Aorta (tissue), 5 donors: ENCODE measurements around the gene TPH1. TPM values are rescaled to one million over a fixed set of nuclear protein-coding genes. Genes with fewer than 3 reads are reported as not detected.

ENCODE experiments used
- ATAC-seq: fragments of 200-7000 bp; cut with Tn5 transposase; one replicate; pipeline ENCODE4 v1.9.1; 2022; ENCODE audit warnings: moderate library complexity; ENCODE audit not compliant: low FRiP score
- DNase-seq, 2 donors: peaks; one replicate each; pipeline ENCODE4 v3.0.0-alpha.2; 2020
- H3K27ac ChIP-seq, 2 donors: one replicate each; pipeline ENCODE4 v1.5.1; 2013; ENCODE audit warnings: low read length in 2 of 2, mild to moderate bottlenecking in 2 of 2, moderate library complexity in 2 of 2, control low read depth in 1 of 2, inconsistent platforms in 1 of 2, low read depth in 1 of 2
- H3K27me3 ChIP-seq, 2 donors: one replicate each; pipeline ENCODE4 v1.6.1; 2013; ENCODE audit warnings: control low read depth in 1 of 2, low read length in 1 of 2, mild to moderate bottlenecking in 1 of 2, moderate library complexity in 1 of 2; ENCODE audit not compliant: insufficient read depth in 2 of 2, control insufficient read depth in 1 of 2
- H3K36me3 ChIP-seq, 2 donors: one replicate each; pipeline ENCODE4 v1.6.1; 2013; ENCODE audit warnings: control low read depth in 1 of 2, low read length in 1 of 2, mild to moderate bottlenecking in 1 of 2; ENCODE audit not compliant: insufficient read depth in 2 of 2, control insufficient read depth in 1 of 2
- H3K4me1 ChIP-seq, 2 donors: one replicate each; pipeline ENCODE4 v1.6.1; 2013; ENCODE audit warnings: low read length in 2 of 2, control low read depth in 1 of 2, mild to moderate bottlenecking in 1 of 2, moderate library complexity in 1 of 2; ENCODE audit not compliant: insufficient read depth in 2 of 2, control insufficient read depth in 1 of 2
- H3K4me3 ChIP-seq, 2 donors: one replicate each; pipeline ENCODE4 v1.5.1; 2013; ENCODE audit warnings: low read length in 2 of 2, control low read depth in 1 of 2, mild to moderate bottlenecking in 1 of 2
- H3K9me3 ChIP-seq: one replicate; pipeline ENCODE4 v1.6.1; 2013; ENCODE audit warnings: mild to moderate bottlenecking, low read length; ENCODE audit not compliant: control insufficient read depth
- WGBS, 2 donors: extraction: QIAGEN DNeasy Blood & Tissue Kit; methylation state at CpG; one replicate each; pipeline ENCODE4 v1.1.7; 2013; 5-methylcytosine and 5-hydroxymethylcytosine counted together
- intact Hi-C, 2 donors: fragments of 100-400 bp; cut with DNase I; formaldehyde crosslinking; loops; one replicate each; pipeline versions ENCODE4 v1.14.2 to v1.15.0; 2022
- polyA plus RNA-seq, 2 donors: library from polyadenylated mRNA; stranded (reverse); fragments of 200-250 nt; gene quantifications; one replicate each; pipeline ENCODE4 v1.2.3, GENCODE V29; 2013
- total RNA-seq, 2 donors: library from RNA; stranded (reverse); fragmentation: NEBNext Ultra II Directional; extraction: Animal tissue kit (Norgen Biotek cat#: 25700); gene quantifications; one replicate each; pipeline ENCODE4 v1.2.1, GENCODE V29; 2021
- donor health status: healthy with polysubstance abuse.
- donor health status: Bipolar disorder and iron deficiency.
- donor health status: DM: no; HTN: no; CAD: no.
- donor health status: DM: no; HTN: no; CAD: no.
- donor health status: DM: yes; HTN: yes; CAD: no.

The TPH1 gene
- total and polyA plus RNA-seq, 4 donors = 5.2 to 22.7 (median 17.5) TPM

DNA sequence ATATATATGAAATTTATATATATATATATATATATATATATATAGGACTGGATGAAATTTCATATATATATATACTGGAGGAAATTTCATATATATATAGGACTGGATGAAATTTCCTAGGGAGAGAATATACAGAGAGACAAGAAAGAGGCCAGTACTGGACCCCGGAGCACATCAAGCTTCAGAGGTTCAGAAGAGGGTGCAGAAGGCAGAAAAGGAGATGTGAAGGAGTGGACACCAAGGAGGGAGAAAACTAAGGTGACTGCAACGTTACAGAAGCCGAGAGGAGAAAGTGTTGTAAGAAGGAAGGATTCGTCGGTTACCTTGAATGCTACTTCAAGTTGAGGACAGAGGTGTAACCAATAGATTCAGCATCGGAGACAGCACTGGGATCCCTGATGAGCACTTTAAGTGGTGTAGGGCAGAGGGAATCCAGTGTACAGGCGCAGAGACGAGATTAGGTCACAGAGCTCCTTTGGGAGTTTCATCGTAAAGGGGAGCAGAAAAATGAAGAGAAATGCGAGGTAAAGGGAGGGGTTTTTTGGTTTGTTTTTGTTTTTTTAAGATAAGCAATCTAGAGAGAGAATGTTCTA, 8.5 kb upstream of the TPH1 start:
- no peak overlapping the region for H3K27ac ChIP-seq
- intact Hi-C loops = no loop called here
- peaks cover 0 to 3% of the 10 kb centered on the region in 2 donors for H3K4me1 ChIP-seq
- H3K9me3 ChIP-seq = no peaks in the 10 kb centered on the region
- no peak overlapping the region for H3K4me3 ChIP-seq
- 59 to 64% methylated on average over 10 of the region's 10 CpGs for WGBS, 2 donors
- no peaks in the 10 kb centered on the region for H3K36me3 ChIP-seq
- DNase-seq (no peak), ATAC-seq (no peak)
- H3K27me3 ChIP-seq = no peaks in the 10 kb centered on the region

DNA sequence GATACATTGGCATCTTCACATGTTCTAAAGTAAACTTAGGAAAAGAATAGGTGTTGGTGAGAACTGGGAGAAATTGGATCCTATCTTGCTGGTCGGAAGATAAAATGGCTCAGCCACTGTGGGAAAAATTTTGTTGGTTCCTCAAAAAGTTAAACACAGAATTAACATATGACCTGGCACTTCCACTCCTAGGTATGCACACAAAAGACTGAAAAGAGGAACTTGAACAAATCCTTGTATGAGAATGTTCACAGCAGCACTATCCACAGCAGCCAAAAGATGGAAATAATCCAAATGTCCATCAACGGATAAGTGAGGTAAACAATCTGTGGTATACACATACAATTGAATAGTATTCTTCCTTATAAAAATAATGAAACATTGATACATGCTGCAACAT, 4.8 kb upstream of the TPH1 start:
- DNase-seq (no peak), ATAC-seq (no peak)
- no peaks in the 10 kb centered on the region for H3K36me3 ChIP-seq
- no peaks in the 10 kb centered on the region for H3K4me1 ChIP-seq
- no peaks in the 10 kb centered on the region for H3K27me3 ChIP-seq
- WGBS, 2 donors = 61 to 64% methylated on average over 2 of the region's 2 CpGs
- no peaks in the 10 kb centered on the region for H3K9me3 ChIP-seq
- no peak overlapping the region for H3K4me3 ChIP-seq
- intact Hi-C loops = no loop called here
- H3K27ac ChIP-seq = no peak overlapping the region

DNA sequence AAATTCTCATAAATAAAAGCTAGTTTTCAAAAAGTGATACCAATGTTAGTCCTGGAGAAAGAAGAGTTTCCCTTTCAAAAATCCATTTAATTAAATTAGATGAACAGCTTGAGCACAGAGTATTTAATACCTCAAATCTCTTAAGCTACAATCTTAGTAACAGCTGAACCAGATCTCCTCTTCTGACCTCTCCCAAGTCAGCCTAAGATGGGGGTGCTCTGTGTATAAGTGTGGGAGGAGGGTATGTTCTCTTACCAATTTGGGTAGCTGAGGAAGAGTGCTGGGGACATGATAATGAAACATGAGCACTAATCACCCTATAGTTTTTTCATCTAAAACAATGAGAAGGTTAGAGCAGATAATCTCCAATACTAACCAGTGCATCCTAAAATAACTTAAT, 9.6 kb downstream of the TPH1 start:
- no peak overlapping the region for H3K27ac ChIP-seq
- H3K9me3 ChIP-seq = no peaks in the 10 kb centered on the region
- no peaks in the 10 kb centered on the region for H3K4me1 ChIP-seq
- ATAC-seq (no peak), DNase-seq (no peak)
- no peaks in the 10 kb centered on the region for H3K27me3 ChIP-seq
- intact Hi-C loops = no loop called here
- peaks cover 0 to 3% of the 10 kb centered on the region in 2 donors for H3K36me3 ChIP-seq
- H3K4me3 ChIP-seq = no peak overlapping the region

DNA sequence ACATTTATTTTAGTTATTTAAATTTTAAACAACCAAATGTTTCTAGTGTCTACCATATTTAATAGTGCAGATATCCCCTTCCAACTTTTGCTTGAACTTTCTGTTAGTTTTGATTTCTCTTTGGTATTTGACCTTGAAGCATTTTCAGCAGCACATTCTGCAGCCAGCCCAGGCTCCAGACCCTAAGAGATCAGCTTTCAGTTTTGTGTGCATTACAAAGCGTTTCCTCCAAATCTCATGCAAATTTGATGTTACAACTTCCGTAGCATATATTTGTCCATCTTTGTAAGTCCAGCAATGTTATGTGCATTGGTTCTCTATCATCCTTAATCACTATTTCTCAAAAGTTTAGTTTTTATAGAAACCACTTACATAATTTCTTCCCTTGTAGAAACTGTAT, 18.6 kb downstream of the TPH1 start:
- Histone ChIP-seq H3K27ac (no peak overlapping the region), H3K9me3 (no peaks in the 10 kb centered on the region), H3K27me3 (no peaks in the 10 kb centered on the region), H3K4me1 (no peaks in the 10 kb centered on the region), H3K36me3 (peaks cover 3 to 4% of the 10 kb centered on the region in 2 donors), H3K4me3 (no peak overlapping the region)
- ATAC-seq (no peak), DNase-seq (no peak)
- intact Hi-C loops = no loop called here
- 77 to 87% methylated on average over 2 of the region's 2 CpGs for WGBS, 2 donors

DNA sequence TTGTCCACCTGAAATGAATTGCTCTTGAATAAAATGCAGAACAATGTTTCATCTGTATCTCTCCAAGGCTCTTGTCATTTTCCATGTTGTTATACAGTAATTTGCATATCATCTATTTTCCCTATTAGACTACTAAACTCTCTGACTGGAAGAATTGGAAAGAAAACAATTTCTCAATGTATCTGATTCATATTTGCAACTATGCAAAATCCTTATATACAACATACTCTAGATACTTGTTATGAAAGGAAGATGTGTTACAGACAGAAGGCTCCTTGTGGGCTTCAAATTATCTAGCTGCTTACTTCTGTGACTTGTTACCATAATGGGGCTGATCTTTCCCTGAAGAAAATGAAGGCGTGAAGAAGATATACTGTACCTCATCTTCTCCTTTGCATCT, 23.6 kb downstream of the TPH1 start:
- Histone ChIP-seq H3K27me3 (no peaks in the 10 kb centered on the region), H3K27ac (no peak overlapping the region), H3K4me3 (no peak overlapping the region), H3K9me3 (no peaks in the 10 kb centered on the region), H3K36me3 (peaks cover 7 to 11% of the 10 kb centered on the region in 2 donors), H3K4me1 (no peaks in the 10 kb centered on the region)
- WGBS, 2 donors = 96% methylated on average over 1 of the region's 1 CpG
- no peak for ATAC-seq
- DNase-seq = no peak
- intact Hi-C loops = no loop called here

DNA sequence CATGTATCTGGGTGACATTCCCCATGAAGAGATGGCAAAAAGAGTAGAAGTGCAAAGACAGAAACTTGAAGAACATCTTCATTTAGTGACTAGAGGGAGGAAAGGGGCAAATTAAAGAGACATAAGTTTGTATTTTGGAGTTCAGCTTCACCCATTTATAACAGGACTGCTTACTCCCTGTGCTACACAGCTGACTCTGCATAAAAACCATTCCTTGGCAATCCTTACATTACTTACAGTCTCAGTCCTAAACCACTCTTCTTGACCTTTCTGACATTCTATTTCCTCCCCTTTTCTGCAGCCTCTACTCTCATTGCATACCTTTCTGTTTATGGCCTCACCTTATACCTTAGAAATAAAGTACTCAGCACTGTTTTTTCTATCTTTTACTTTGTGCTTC, 26.4 kb downstream of the TPH1 start:
- DNase-seq = no peak
- Histone ChIP-seq H3K4me3 (no peak overlapping the region), H3K36me3 (peaks cover 6 to 11% of the 10 kb centered on the region in 2 donors), H3K4me1 (no peaks in the 10 kb centered on the region), H3K27me3 (no peaks in the 10 kb centered on the region), H3K27ac (no peak overlapping the region), H3K9me3 (no peaks in the 10 kb centered on the region)
- ATAC-seq = no peak
- intact Hi-C loops = loop anchor here in 1 of 2 donors (10.0 kb wide), 1 partner anchor 85 kb away; the partner anchor contains the start of gene SAAL1

DNA sequence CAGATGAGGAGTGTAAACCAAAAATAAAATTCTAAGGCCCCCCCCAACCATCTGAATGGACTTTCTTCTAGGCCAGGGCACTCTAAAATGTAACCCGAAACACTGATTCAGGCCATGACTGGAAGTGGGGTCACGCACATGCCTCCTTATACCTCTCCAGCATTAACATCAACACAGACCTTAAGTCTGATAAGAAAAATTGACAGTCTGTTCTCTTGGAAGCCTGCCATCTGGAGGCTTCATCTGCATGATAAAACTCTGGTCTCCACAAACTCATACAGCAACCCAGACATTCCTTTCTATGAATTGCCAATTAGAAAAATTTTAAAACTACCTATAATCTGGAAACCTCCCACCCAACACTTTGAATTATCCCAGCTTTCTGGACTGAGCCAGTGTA, 29.3 kb downstream of the TPH1 start:
- no peak for ATAC-seq
- no peaks in the 10 kb centered on the region for H3K9me3 ChIP-seq

DNA sequence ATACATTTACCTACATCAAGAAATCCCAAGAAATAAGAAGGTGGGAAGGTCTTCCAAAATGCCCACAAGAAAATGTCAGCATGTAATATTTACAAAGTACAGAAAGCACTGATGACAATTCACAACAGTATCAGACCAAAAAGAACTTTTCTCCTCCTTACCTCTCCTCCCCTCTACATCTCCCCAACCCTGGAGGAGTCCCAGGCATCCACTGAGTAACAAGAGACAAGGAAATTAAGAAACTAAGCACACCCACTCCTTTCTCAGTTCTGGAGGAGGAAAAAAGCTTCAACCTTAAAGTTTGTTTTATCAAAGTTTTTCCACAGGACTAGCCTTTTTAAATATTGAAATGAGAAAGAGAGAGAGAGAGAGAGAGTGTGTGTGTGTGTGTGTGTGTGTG, 31.2 kb downstream of the TPH1 start:
- Histone ChIP-seq H3K9me3 (no peaks in the 10 kb centered on the region), H3K36me3 (no peaks in the 10 kb centered on the region), H3K4me3 (no peak overlapping the region), H3K4me1 (no peaks in the 10 kb centered on the region), H3K27ac (no peak overlapping the region), H3K27me3 (no peaks in the 10 kb centered on the region)
- no peak for ATAC-seq
- intact Hi-C loops = loop anchor here (5.0 to 10.0 kb wide), 3 partner anchors 32 to 92 kb away; partner anchors contain the start of genes SAAL1 (in 2 of the 2) and TPH1 (in 1 of the 2)
- DNase-seq = no peak

More for the DNA sequence above, 29.3 kb downstream of the TPH1 start:
- WGBS, 2 donors = 84 to 88% methylated on average over 2 of the region's 2 CpGs
- Histone ChIP-seq H3K36me3 (peaks cover 4 to 9% of the 10 kb centered on the region in 2 donors), H3K4me1 (no peaks in the 10 kb centered on the region), H3K27ac (no peak overlapping the region), H3K4me3 (no peak overlapping the region), H3K27me3 (no peaks in the 10 kb centered on the region)
- intact Hi-C loops = loop anchor here in 1 of 2 donors (10.0 kb wide), 1 partner anchor 88 kb away; the partner anchor contains the start of gene SAAL1
- DNase-seq = no peak

DNA sequence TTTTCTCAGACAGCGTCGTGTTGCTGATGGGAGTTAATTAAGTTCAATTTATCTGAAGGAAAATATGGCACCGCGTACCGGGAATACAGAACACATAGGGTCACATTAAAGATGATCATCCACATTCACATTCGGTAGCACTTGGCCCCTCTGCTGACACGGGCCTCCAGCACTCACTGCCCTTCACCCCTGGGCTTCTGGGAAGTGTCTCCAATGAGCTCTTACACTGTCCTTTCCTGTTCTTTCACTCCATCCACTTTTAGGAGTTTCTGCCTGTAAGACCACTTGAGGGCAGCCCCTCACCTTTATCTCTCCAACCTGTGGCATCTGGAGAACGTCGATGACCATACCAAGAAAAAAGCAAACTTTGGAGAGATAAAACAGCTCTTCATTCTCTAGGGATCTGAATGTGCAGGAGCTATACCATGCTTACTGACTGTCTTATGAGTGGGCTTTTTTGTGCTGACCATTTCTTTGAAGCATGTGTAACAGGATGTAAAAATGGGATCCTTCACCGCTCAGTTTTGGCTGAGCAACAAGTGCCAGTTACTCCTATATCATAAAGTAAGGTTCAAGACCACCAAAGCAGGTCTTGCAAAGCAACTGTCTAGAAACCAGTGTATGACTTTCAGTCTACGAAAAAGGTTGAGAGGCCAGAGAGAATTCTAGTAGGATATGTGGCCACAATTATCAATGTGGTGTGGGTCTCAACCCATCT, 32.1 kb downstream of the TPH1 start:
- Histone ChIP-seq H3K4me1 (no peaks in the 10 kb centered on the region), H3K36me3 (no peaks in the 10 kb centered on the region), H3K9me3 (no peaks in the 10 kb centered on the region), H3K4me3 (peak overlapping the region; percentile 55 to 76), H3K27ac (peak overlapping the region; percentile 49 to 63), H3K27me3 (no peaks in the 10 kb centered on the region)
- intact Hi-C loops = loop anchor here (5.0 to 10.0 kb wide), 3 partner anchors 33 to 93 kb away; partner anchors contain the start of genes SAAL1 (in 2 of the 2) and TPH1 (in 1 of the 2)
- DNase-seq (no peak), ATAC-seq (no peak)
- WGBS, 2 donors = 16 to 17% methylated on average over 11 of the region's 11 CpGs
